CD4-positive, alpha-beta T cell treated with Interleukin-15 for 4 hours (primary cell): ENCODE measurements around the gene FXYD7.

Experiments used
- DNase-seq: peaks from one replicate; pipeline ENCODE4 v3.0.0-alpha.2; 2020; ENCODE audit warnings: low spot score

Gene FXYD7

DNA sequence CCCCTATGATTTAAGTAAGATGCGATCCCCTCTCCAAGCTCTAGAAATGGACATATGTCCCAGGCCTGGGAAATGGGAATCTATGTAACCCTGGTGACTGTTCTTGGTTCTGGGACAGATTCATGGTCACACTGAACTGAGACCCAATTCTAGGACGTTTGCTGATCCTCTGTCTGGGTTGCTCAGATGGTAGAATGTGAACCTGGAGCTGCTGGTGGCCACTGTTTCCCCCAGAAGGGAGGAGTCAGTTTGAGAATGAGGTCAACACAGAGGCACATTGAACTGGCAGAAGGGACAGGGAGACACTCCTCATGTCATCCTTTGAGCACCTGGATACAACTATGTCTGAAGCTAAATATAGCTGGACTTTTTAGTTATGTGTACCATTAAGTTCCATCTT is 56.4 kb downstream of the FXYD7 start:
- no peak for DNase-seq

GRCh38 chr19:35202722-35203688 is 60.0 kb downstream of the FXYD7 start:
- no peak for DNase-seq
